Measurements from ENCODE around the gene HECW1. TPM values are rescaled to one million over a fixed set of nuclear protein-coding genes. Genes with fewer than 3 reads are reported as not detected.

HECW1 gene
- total and polyA plus RNA-seq, 4 donors, result 0.05 TPM; not detected in 3

GRCh38 chr7:43536773-43537172 lies 424.3 kb downstream of the HECW1 start:
- Histone ChIP-seq H3K36me3 (ENCODE audit: control insufficient read depth in 4 of 4, insufficient read depth in 3 of 4, low read depth in 1 of 4, low read length in 3 of 4) (no peaks in the 10 kb centered on the region), H3K9me3 (ENCODE audit: control insufficient read depth in 4 of 4, low read length in 3 of 4) (no peaks in the 10 kb centered on the region), H3K27me3 (ENCODE audit: control insufficient read depth in 4 of 4, insufficient read depth in 4 of 4, low read length in 3 of 4) (no peaks in the 10 kb centered on the region), H3K4me3 (ENCODE audit: low read depth in 1 of 3, low read length in 3 of 3) (no peak overlapping the region), H3K4me1 (ENCODE audit: control insufficient read depth in 4 of 4, insufficient read depth in 4 of 4, low read length in 3 of 4) (no peaks in the 10 kb centered on the region), H3K27ac (ENCODE audit: low read depth in 1 of 2, low read length in 2 of 2) (no peak overlapping the region), H3K9ac (ENCODE audit: low read depth in 1 of 2, low read length in 2 of 2) (no peak overlapping the region)
- DNase-seq (ENCODE audit: low spot score), result no peak
- WGBS, result 92% methylated on average over 15 of the region's 15 CpGs
- TF ChIP-seq HNF4A (conservative IDR thresholded peaks at IDR 0.05) (no peak), ZBTB33 (IDR thresholded peaks at IDR 0.05) (no peak), ATF3 (IDR thresholded peaks at IDR 0.05) (no peak)

- Histone ChIP-seq H3K4me1 (ENCODE audit: control insufficient read depth in 4 of 4, insufficient read depth in 4 of 4, low read length in 3 of 4) (no peaks in the 10 kb centered on the region), H3K36me3 (ENCODE audit: control insufficient read depth in 4 of 4, insufficient read depth in 3 of 4, low read depth in 1 of 4, low read length in 3 of 4) (no peaks in the 10 kb centered on the region), H3K27ac (ENCODE audit: low read depth in 1 of 2, low read length in 2 of 2) (no peak overlapping the region), H3K9ac (ENCODE audit: low read depth in 1 of 2, low read length in 2 of 2) (no peak overlapping the region), H3K4me3 (ENCODE audit: low read depth in 1 of 3, low read length in 3 of 3) (no peak overlapping the region), H3K9me3 (ENCODE audit: control insufficient read depth in 4 of 4, low read length in 3 of 4) (no peaks in the 10 kb centered on the region), H3K27me3 (ENCODE audit: control insufficient read depth in 4 of 4, insufficient read depth in 4 of 4, low read length in 3 of 4) (no peaks in the 10 kb centered on the region)
- WGBS, result 94% methylated on average over 9 of the region's 9 CpGs
- TF ChIP-seq TAF1 (conservative IDR thresholded peaks at IDR 0.05) (no peak), REST (IDR thresholded peaks at IDR 0.05) (no peak), RXRA (IDR thresholded peaks at IDR 0.05) (no peak), EGR1 (IDR thresholded peaks at IDR 0.05; ENCODE audit: low read depth in 2 of 2) (no peak), FOXA2 (IDR thresholded peaks at IDR 0.05) (no peak), JUND (IDR thresholded peaks at IDR 0.05) (no peak), MAX (IDR thresholded peaks at IDR 0.05) (no peak), YY1 (IDR thresholded peaks at IDR 0.05) (no peak), NR2F2 (IDR thresholded peaks at IDR 0.05) (no peak), ATF3 (IDR thresholded peaks at IDR 0.05) (no peak), GABPA (IDR thresholded peaks at IDR 0.05 in 1 of 2, conservative IDR thresholded peaks at IDR 0.05 in 1 of 2) (no peak), FOXA1 (IDR thresholded peaks at IDR 0.05) (no peak), RAD21 (IDR thresholded peaks at IDR 0.05) (no peak), ZBTB33 (IDR thresholded peaks at IDR 0.05) (no peak), HNF4G (IDR thresholded peaks at IDR 0.05) (no peak), SP1 (IDR thresholded peaks at IDR 0.05) (no peak), HNF4A (conservative IDR thresholded peaks at IDR 0.05) (no peak), CTCF (IDR thresholded peaks at IDR 0.05; ENCODE audit: low read depth, low read length, missing input control) (no peak)
- DNase-seq (ENCODE audit: low spot score), result no peak
Observed at GRCh38 chr7:43537765-43538403, 425.4 kb downstream of the HECW1 start.
